CD8-positive, alpha-beta memory T cell (primary cell): ENCODE data around the gene SUFU. TPM values are rescaled to one million over a fixed set of nuclear protein-coding genes. Genes with fewer than 3 reads are reported as not detected.

Source experiments
- CTCF ChIA-PET: fragments of 350-600 bp; sonication (Branson Sonifier 250); formaldehyde crosslinking; loops from one replicate; lab custom pipeline; 2021; ENCODE audit warnings: antibody characterized with exemption; lab: Charles Lee
- POLR2A ChIA-PET: fragments of 350-600 bp; sonication (Branson Sonifier 250); formaldehyde crosslinking; loops from one replicate; lab custom pipeline; 2021; ENCODE audit warnings: antibody characterized with exemption; lab: Charles Lee
- DNase-seq, 5 donors: peaks; one replicate each; pipeline versions ENCODE4 v3.0.0 to v3.0.0-alpha.2; 2020 to 2022; ENCODE audit warnings: mixed read lengths in 1 of 5
- H3K27ac ChIP-seq: one replicate; pipeline ENCODE4 v1.7.0; 2013; ENCODE audit warnings: low read depth, mild to moderate bottlenecking, low read length, moderate library complexity
- H3K27me3 ChIP-seq: 2 replicates; pipeline ENCODE4 v1.7.0; 2013; ENCODE audit warnings: low read length, mild to moderate bottlenecking; ENCODE audit not compliant: insufficient read depth, poor library complexity, severe bottlenecking
- H3K36me3 ChIP-seq: 2 replicates; pipeline ENCODE4 v1.7.0; 2013; ENCODE audit warnings: mild to moderate bottlenecking, low read length, moderate library complexity; ENCODE audit not compliant: insufficient read depth
- H3K4me1 ChIP-seq: 2 replicates; pipeline ENCODE4 v1.7.0; 2013; ENCODE audit warnings: mild to moderate bottlenecking, low read length, moderate library complexity; ENCODE audit not compliant: insufficient read depth
- H3K4me3 ChIP-seq: 2 replicates; pipeline ENCODE4 v1.7.0; 2013; ENCODE audit warnings: mild to moderate bottlenecking, low read length
- H3K9me3 ChIP-seq: 2 replicates; pipeline ENCODE4 v1.7.0; 2013; ENCODE audit warnings: mild to moderate bottlenecking, low read length
- H3K27ac Mint-ChIP-seq, 8 donors: one replicate each; pipeline ENCODE4 v1.8.0; 2020 to 2021; ENCODE audit warnings: mixed read lengths in 8 of 8, mild to moderate bottlenecking in 6 of 8, inconsistent platforms in 3 of 8, moderate library complexity in 3 of 8
- H3K27me3 Mint-ChIP-seq, 2 donors: one replicate each; pipeline ENCODE4 v1.8.0; 2020 to 2021; ENCODE audit warnings: mixed read lengths in 2 of 2, mild to moderate bottlenecking in 1 of 2, moderate library complexity in 1 of 2
- H3K36me3 Mint-ChIP-seq, 3 donors: one replicate each; pipeline ENCODE4 v1.8.0; 2020 to 2021; ENCODE audit warnings: mixed read lengths in 3 of 3, inconsistent platforms in 1 of 3, mild to moderate bottlenecking in 1 of 3
- H3K4me1 Mint-ChIP-seq, 3 donors: one replicate each; pipeline ENCODE4 v1.8.0; 2020 to 2021; ENCODE audit warnings: mixed read lengths in 3 of 3, inconsistent platforms in 1 of 3, mild to moderate bottlenecking in 1 of 3
- H3K4me3 Mint-ChIP-seq, 7 donors: one replicate each; pipeline ENCODE4 v1.8.0; 2020 to 2021; ENCODE audit warnings: mixed read lengths in 7 of 7, mild to moderate bottlenecking in 6 of 7, moderate library complexity in 4 of 7, inconsistent platforms in 2 of 7
- H3K9me3 Mint-ChIP-seq, 5 donors: one replicate each; pipeline ENCODE4 v1.8.0; 2020 to 2022; ENCODE audit warnings: mixed read lengths in 5 of 5, mild to moderate bottlenecking in 3 of 5, moderate library complexity in 2 of 5, inconsistent platforms in 1 of 5
- polyA plus RNA-seq: library from polyadenylated mRNA; unstranded; fragments of 300-500 nt; fragmentation: Illumina TruSeq; gene quantifications from one replicate; pipeline ENCODE4 v1.2.3, GENCODE V29; 2021
- total RNA-seq, 2 experiments: library from RNA; stranded (reverse); gene quantifications; one replicate each; pipeline ENCODE4 v1.2.3, GENCODE V29; 2021

SUFU gene
- total and polyA plus RNA-seq, 3 experiments from 2014 or later = 7.5 to 8.3 (median 8.3) TPM

DNA sequence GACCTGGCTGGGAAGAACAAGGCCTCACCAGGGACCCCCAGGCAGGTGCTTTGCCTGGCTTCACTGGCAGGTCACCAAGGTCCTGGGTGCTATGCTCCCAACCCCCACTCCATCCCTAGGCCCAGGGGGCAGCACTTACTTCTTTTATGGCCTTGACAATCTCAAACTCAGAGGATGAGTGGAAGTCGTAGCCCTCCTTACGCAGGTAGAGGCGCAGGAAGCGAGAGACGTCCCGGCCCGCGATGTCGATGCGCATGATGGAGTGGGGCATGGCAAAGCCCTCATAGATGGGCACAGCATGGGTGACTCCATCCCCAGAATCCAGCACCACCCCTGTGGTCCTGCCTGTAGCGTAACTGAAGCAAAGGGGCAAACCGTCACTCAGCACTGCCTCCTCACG is 19.8 kb upstream of the SUFU start:
- Histone ChIP-seq H3K36me3 (peaks cover 62% of the 10 kb centered on the region), H3K9me3 (no peaks in the 10 kb centered on the region), H3K4me3 (no peak overlapping the region), H3K27ac (no peak overlapping the region), H3K27me3 (no peaks in the 10 kb centered on the region), H3K4me1 (no peaks in the 10 kb centered on the region)
- peak overlapping the region in 1 of 8 donors; percentile 21 for H3K27ac Mint-ChIP-seq
- ChIA-PET CTCF (interaction anchor here (1.1 to 3.2 kb wide), 4 partner anchors 22 to 132 kb away, joined by 3 to 10 read pairs (median 4); partner anchors contain the start of gene C10orf95), POLR2A (no interaction called here)
- H3K27me3 Mint-ChIP-seq = no peaks in the 10 kb centered on the region
- H3K36me3 Mint-ChIP-seq = peaks cover 3 to 95% (median 12%) of the 10 kb centered on the region in 3 donors
- peaks cover 1 to 2% (median 1%) of the 10 kb centered on the region in 3 donors for H3K4me1 Mint-ChIP-seq
- no peaks in the 10 kb centered on the region for H3K9me3 Mint-ChIP-seq
- no peak overlapping the region for H3K4me3 Mint-ChIP-seq
- DNase-seq = no peak

DNA sequence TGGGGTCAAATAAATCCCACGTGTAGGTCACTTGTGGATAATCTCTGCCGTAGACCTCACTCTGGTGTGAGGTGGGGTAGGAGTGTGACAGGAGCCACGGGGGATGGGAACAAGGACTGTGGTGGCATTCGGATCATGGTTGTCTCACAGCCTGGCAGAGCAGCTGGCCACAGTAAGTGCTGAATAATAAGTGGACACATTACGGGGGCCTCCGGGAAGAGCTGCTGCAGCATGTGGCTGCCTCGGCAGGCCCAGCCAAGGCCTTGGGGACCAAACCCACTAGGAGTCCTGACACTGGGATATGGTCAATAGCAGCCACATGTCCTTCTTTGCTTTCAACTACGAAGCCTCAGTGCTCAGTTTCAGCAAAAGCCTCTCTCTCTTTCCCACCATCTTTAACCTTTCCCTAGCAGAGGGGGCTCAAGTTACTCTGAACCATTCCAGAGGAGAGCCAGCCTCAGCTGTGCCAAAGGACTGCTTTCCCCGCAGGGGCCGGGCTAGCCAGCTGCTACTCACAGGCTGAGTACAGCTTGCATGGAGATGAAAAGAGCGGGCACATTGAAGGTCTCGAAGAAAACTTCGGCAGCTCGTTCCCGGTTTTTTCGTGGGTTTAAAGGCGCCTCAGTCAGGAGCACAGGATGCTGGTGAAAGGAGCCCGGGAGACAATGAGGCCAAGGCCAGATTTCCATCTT is 18.5 kb upstream of the SUFU start:
- peaks cover 3 to 94% (median 12%) of the 10 kb centered on the region in 3 donors for H3K36me3 Mint-ChIP-seq
- ChIA-PET CTCF (interaction anchor here (1.1 to 1.4 kb wide), 2 partner anchors 34 to 92 kb away, joined by 3 read pairs; partner anchors contain the start of gene C10orf95), POLR2A (no interaction called here)

DNA sequence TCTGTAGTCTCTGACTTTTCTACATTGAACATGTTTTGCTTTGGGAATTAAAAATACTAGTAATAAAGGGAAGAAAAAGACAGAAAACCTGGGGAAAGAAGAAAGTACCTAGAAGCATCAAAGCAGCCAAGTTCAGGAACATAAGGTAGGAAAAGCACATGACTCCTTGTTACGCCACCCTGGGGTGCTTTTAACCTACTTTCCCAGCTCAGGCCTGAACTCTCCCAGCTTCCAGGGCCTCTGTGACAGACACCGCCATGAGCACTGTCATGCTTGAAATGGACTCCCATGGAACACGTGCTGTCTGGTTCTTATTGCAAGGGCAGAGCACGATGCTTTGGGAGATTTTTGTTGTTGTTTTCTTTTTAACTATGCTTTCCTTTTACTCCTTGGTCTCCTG is 12.6 kb upstream of the SUFU start:
- Histone ChIP-seq H3K36me3 (peaks cover 14% of the 10 kb centered on the region), H3K4me1 (no peaks in the 10 kb centered on the region), H3K27me3 (no peaks in the 10 kb centered on the region), H3K27ac (no peak overlapping the region), H3K9me3 (no peaks in the 10 kb centered on the region), H3K4me3 (no peak overlapping the region)
- H3K36me3 Mint-ChIP-seq = peaks cover 0 to 66% (median 4%) of the 10 kb centered on the region in 3 donors
- H3K9me3 Mint-ChIP-seq = no peaks in the 10 kb centered on the region
- ChIA-PET POLR2A (no interaction called here), CTCF (interaction anchor here (1.6 kb wide), 1 partner anchor 12 kb away, joined by 4 read pairs; no protein-coding TSS in a partner anchor)
- no peak overlapping the region for H3K4me3 Mint-ChIP-seq
- no peak for DNase-seq
- H3K27ac Mint-ChIP-seq = peak overlapping the region in 1 of 8 donors; percentile 11
- H3K27me3 Mint-ChIP-seq = no peaks in the 10 kb centered on the region
- peaks cover 18 to 33% (median 18%) of the 10 kb centered on the region in 3 donors for H3K4me1 Mint-ChIP-seq

More for the DNA sequence above, 18.5 kb upstream of the SUFU start:
- H3K9me3 Mint-ChIP-seq = no peaks in the 10 kb centered on the region
- H3K4me1 Mint-ChIP-seq = no peaks in the 10 kb centered on the region
- peak overlapping the region in 1 of 8 donors; percentile 26 for H3K27ac Mint-ChIP-seq
- no peaks in the 10 kb centered on the region for H3K27me3 ChIP-seq
- no peaks in the 10 kb centered on the region for H3K4me1 ChIP-seq
- no peaks in the 10 kb centered on the region for H3K27me3 Mint-ChIP-seq
- H3K9me3 ChIP-seq = no peaks in the 10 kb centered on the region
- no peak overlapping the region for H3K4me3 Mint-ChIP-seq
- no peak overlapping the region for H3K4me3 ChIP-seq
- H3K27ac ChIP-seq = no peak overlapping the region
- H3K36me3 ChIP-seq = peaks cover 62% of the 10 kb centered on the region
- DNase-seq = no peak

DNA sequence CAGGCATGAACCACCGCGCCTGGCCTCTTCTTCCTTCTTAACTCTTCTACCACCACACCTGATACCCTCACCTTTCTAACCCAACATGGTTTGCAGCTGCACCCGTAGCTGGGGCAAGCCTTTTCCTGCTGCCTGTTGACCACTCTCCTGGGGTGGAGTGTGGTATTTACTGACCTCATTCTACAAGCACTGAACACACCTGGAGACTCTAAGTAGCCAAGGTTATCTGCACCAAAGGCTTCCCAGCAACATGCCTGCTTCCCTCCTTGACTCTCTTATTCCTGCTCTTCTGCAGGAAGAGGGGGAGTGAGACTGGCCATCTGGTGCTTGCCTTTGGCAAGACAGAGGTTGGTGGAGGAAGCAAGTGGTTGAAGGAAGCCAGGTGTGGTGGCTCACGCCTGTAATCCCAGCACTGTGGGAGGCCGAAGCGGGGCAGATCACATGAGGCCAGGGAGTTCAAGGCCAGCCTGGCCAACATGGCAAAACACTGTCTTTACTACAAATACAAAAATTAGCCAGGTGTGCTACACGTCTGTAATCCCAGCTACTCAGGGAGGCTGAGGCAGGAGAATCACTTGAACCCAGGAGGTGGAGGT is 11.3 kb upstream of the SUFU start:
- Mint-ChIP-seq H3K9me3 (no peaks in the 10 kb centered on the region), H3K36me3 (peaks cover 0 to 61% (median 4%) of the 10 kb centered on the region in 3 donors), H3K4me1 (peaks cover 24 to 42% (median 31%) of the 10 kb centered on the region in 3 donors), H3K4me3 (peak overlapping the region in 1 of 7 donors; percentile 26), H3K27me3 (no peaks in the 10 kb centered on the region), H3K27ac (peak overlapping the region in 3 of 8 donors; percentile 8 to 81 (median 57))
- no peak overlapping the region for H3K27ac ChIP-seq
- ChIA-PET CTCF (interaction anchor here (0.9 kb wide), 1 partner anchor 14 kb away, joined by 3 read pairs; no protein-coding TSS in a partner anchor), POLR2A (no interaction called here)
- peaks cover 14% of the 10 kb centered on the region for H3K36me3 ChIP-seq
- no peak overlapping the region for H3K4me3 ChIP-seq
- DNase-seq = no peak
- no peaks in the 10 kb centered on the region for H3K4me1 ChIP-seq
- no peaks in the 10 kb centered on the region for H3K9me3 ChIP-seq
- no peaks in the 10 kb centered on the region for H3K27me3 ChIP-seq

DNA sequence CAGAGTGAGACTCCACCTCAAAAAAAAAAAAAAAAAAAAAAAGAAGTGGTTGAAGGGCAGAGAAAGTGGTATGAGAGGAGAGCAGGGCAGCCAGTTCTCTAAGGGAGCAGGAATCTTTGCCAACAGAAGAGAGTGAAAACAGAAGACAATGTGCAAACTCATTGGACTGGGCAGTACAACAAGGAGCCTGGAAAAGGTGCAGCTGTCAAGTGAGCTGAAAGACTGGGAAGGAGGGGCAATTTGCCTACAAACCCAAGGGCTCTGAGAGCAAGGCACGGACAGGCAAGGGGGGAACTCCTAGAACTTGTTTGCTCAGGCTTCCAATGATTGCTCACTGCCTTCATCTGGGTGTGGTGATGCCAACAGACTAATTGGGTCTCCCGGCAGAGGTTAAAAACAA is 10.8 kb upstream of the SUFU start:
- POLR2A ChIA-PET = no interaction called here

DNA sequence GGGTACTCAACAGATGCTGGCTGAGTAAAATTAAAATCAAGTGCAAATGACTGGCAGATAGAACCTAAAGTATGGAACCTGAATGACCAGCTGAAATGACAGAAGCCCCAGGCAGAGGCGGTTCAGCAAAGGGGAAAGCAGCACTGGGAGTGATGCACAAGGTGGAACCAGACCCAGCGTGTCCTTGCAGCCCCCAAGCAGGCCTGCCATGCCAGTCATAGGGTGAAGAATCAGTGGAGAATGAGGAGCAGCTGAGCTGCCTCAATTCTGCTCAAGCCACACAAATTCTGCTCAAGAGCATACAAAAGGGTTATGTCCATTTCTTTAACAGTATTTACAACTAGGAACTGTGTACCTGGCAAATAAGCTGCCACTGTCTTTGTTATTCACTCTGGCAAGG is 10.0 kb upstream of the SUFU start:
- H3K27me3 ChIP-seq = no peaks in the 10 kb centered on the region
- H3K9me3 Mint-ChIP-seq = no peaks in the 10 kb centered on the region
- no peak for DNase-seq
- H3K27ac Mint-ChIP-seq = peak overlapping the region in 2 of 8 donors; percentile 36 to 73
- peaks cover 4% of the 10 kb centered on the region for H3K4me1 ChIP-seq
- H3K4me1 Mint-ChIP-seq = peaks cover 26 to 55% (median 41%) of the 10 kb centered on the region in 3 donors
- no peaks in the 10 kb centered on the region for H3K27me3 Mint-ChIP-seq
- H3K27ac ChIP-seq = no peak overlapping the region
- H3K36me3 Mint-ChIP-seq = peaks cover 0 to 53% (median 4%) of the 10 kb centered on the region in 3 donors
- H3K4me3 ChIP-seq = no peak overlapping the region
- ChIA-PET CTCF (no interaction called here), POLR2A (no interaction called here)
- peaks cover 3% of the 10 kb centered on the region for H3K36me3 ChIP-seq
- H3K4me3 Mint-ChIP-seq = no peak overlapping the region
- no peaks in the 10 kb centered on the region for H3K9me3 ChIP-seq

More for the DNA sequence above, 10.8 kb upstream of the SUFU start:
- Mint-ChIP-seq H3K27ac (peak overlapping the region in 4 of 8 donors; percentile 12 to 88 (median 54)), H3K4me3 (no peak overlapping the region), H3K36me3 (peaks cover 0 to 57% (median 4%) of the 10 kb centered on the region in 3 donors), H3K27me3 (no peaks in the 10 kb centered on the region), H3K4me1 (peaks cover 24 to 47% (median 34%) of the 10 kb centered on the region in 3 donors), H3K9me3 (no peaks in the 10 kb centered on the region)
- Histone ChIP-seq H3K4me1 (no peaks in the 10 kb centered on the region), H3K27ac (no peak overlapping the region), H3K4me3 (no peak overlapping the region), H3K36me3 (peaks cover 11% of the 10 kb centered on the region), H3K27me3 (no peaks in the 10 kb centered on the region), H3K9me3 (no peaks in the 10 kb centered on the region)
- no peak for DNase-seq
- CTCF ChIA-PET = no interaction called here

DNA sequence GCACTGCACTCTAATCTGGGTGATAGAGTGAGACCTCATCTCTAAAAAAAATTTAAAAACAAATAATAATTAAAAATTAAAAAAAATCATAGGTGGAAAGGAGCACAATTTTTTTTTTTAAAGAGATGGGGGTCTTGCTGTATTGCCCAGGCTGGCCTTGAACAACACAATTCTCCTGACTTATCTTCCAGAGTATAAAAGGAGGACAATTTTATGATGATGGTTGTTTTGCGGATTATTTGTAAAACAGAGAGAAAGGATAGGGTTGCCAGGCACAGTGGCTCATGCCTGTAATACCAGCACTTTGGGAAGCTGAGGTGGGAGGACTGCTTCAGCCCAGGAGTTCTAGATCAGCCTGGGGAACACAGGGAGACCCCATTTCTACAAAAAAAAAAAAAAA is 6.2 kb upstream of the SUFU start:
- no peak for DNase-seq
- no peaks in the 10 kb centered on the region for H3K27me3 Mint-ChIP-seq
- H3K4me3 Mint-ChIP-seq = no peak overlapping the region
- H3K27ac Mint-ChIP-seq = peak overlapping the region in 2 of 8 donors; percentile 5 to 68
- H3K9me3 Mint-ChIP-seq = no peaks in the 10 kb centered on the region
- peaks cover 0 to 35% (median 4%) of the 10 kb centered on the region in 3 donors for H3K36me3 Mint-ChIP-seq
- Histone ChIP-seq H3K4me1 (peaks cover 20% of the 10 kb centered on the region), H3K9me3 (no peaks in the 10 kb centered on the region), H3K4me3 (no peak overlapping the region), H3K36me3 (no peaks in the 10 kb centered on the region), H3K27ac (no peak overlapping the region), H3K27me3 (no peaks in the 10 kb centered on the region)
- H3K4me1 Mint-ChIP-seq = peaks cover 28 to 53% (median 45%) of the 10 kb centered on the region in 3 donors
- ChIA-PET POLR2A (no interaction called here), CTCF (interaction anchor here (1.3 kb wide), 1 partner anchor 19 kb away, joined by 4 read pairs; no protein-coding TSS in a partner anchor)

DNA sequence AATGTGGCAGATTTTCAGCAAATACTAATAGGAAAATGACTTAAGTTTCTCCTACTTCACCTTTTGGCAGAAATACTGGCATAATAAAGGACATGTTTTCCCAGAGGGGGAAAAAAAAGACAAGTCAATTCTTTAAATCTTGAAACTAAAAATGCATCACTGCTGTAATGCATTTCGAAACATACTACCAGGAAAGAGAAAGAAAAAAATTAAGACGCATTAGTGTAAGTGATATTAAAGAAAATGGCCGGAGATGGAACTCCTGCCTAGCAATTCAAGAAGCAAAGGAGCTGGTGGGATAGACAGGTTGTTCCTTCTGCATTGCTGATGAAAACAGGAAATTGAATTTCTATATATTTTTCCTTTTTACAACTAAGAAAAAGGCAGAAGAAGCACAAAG is 4.4 kb upstream of the SUFU start:
- Histone ChIP-seq H3K4me3 (no peak overlapping the region), H3K27me3 (no peaks in the 10 kb centered on the region), H3K36me3 (no peaks in the 10 kb centered on the region), H3K9me3 (no peaks in the 10 kb centered on the region), H3K27ac (no peak overlapping the region), H3K4me1 (peaks cover 29% of the 10 kb centered on the region)
- DNase-seq = no peak
- Mint-ChIP-seq H3K9me3 (no peaks in the 10 kb centered on the region), H3K4me3 (peak overlapping the region in 1 of 7 donors; percentile 19), H3K4me1 (peaks cover 17 to 39% (median 37%) of the 10 kb centered on the region in 3 donors), H3K27me3 (no peaks in the 10 kb centered on the region), H3K36me3 (peaks cover 0 to 22% (median 2%) of the 10 kb centered on the region in 3 donors), H3K27ac (peak overlapping the region in 4 of 8 donors; percentile 31 to 61 (median 48))
- CTCF ChIA-PET = no interaction called here
- POLR2A ChIA-PET = no interaction called here
